ENCODE data around the gene HDAC4. TPM values are rescaled to one million over a fixed set of nuclear protein-coding genes. Genes with fewer than 3 reads are reported as not detected.

HDAC4 gene
- total and polyA plus RNA-seq, 9 of the 15 experiments (the other 6 are each of a cell fraction or from before 2014, with no cell fraction given) = 0.11 to 20.2 (median 4.0) TPM

DNA sequence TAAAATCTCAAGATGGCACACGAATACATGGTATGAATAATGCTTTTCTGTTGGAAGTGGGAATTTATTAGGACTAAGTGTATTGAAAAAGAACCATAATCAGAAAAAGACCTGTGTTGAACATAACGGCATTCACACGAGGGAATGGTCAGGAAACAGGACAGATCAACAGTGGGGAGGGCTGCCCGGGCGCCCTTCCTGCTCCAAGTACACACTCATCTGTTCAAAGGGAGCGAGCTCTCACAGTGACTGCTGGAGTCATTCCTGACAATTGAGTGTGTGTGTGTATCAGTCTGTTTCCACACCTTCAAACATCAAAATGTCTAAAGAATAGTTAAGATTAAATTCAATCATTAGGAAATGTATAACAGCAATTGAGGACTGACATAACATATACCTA is 167.2 kb downstream of the HDAC4 start:
- no peak overlapping the region for H2AFZ ChIP-seq (ENCODE audit: low read depth, low read length)
- no peak overlapping the region for H3K27ac ChIP-seq (ENCODE audit: extremely low read depth, low read depth, low read length)
- BruUV-seq (replicated peaks) = no TSS peak
- no peaks in the 10 kb centered on the region; the same call in 2 of the 3 replicates for H3K79me2 ChIP-seq (ENCODE audit: control insufficient read depth, insufficient read depth, low read length)
- CTCF ChIA-PET (ENCODE audit: low intra/inter-chr PET ratio) = no interaction called here
- no peak for TF ChIP-seq BMI1 (IDR thresholded peaks at IDR 0.05; ENCODE audit: low read length)
- no peak for TF ChIP-seq FOXA3 (CRISPR knock-in tag; conservative IDR thresholded peaks at IDR 0.05 in 1 of 2, IDR thresholded peaks at IDR 0.05 in 1 of 2)
- no peak for TF ChIP-seq HMG20A (CRISPR knock-in tag; conservative IDR thresholded peaks at IDR 0.05)
- TF ChIP-seq IFI16 (CRISPR knock-in tag; IDR thresholded peaks at IDR 0.05) = no peak
- TF ChIP-seq KLF10 (CRISPR knock-in tag; IDR thresholded peaks at IDR 0.05) = no peak
- no peak for TF ChIP-seq HNRNPL (IDR thresholded peaks at IDR 0.05; ENCODE audit: low read depth, low read length)
- TF ChIP-seq, protein P1, sequence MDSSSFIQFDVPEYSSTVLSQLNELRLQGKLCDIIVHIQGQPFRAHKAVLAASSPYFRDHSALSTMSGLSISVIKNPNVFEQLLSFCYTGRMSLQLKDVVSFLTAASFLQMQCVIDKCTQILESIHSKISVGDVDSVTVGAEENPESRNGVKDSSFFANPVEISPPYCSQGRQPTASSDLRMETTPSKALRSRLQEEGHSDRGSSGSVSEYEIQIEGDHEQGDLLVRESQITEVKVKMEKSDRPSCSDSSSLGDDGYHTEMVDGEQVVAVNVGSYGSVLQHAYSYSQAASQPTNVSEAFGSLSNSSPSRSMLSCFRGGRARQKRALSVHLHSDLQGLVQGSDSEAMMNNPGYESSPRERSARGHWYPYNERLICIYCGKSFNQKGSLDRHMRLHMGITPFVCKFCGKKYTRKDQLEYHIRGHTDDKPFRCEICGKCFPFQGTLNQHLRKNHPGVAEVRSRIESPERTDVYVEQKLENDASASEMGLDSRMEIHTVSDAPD (CRISPR knock-in tag; IDR thresholded peaks at IDR 0.05) = no peak
- no peak for TF ChIP-seq SMARCB1 (IDR thresholded peaks at IDR 0.05; ENCODE audit: insufficient read length, low read depth)
- no peaks in the 10 kb centered on the region for H3K9me3 ChIP-seq (replicated peaks; ENCODE audit: control insufficient read depth, insufficient read depth, low read depth, low read length)
- no peak overlapping the region for H3K4me3 ChIP-seq
- in situ Hi-C loops (cut with MboI) (no loop called here), intact Hi-C loops (cut with micrococcal nuclease) (no loop called here)
- H4K20me1 ChIP-seq (replicated peaks; ENCODE audit: control insufficient read depth, insufficient read depth, low read length) = peaks cover 6% of the 10 kb centered on the region
- H3K4me2 ChIP-seq (ENCODE audit: insufficient read depth, low read length) = no peak overlapping the region
- H3K9ac ChIP-seq (ENCODE audit: insufficient read depth in 1 of 2, low read depth in 2 of 2, low read length in 2 of 2) = no peak overlapping the region
- H3K4me1 ChIP-seq (replicated peaks in 1 of 2; ENCODE audit: control insufficient read depth in 2 of 2, insufficient read depth in 2 of 2, low read length in 2 of 2) = peaks cover 4 to 15% of the 10 kb centered on the region in 2 experiments; a peak in 2 of 5 replicates
- FAIRE-seq (no peak), ATAC-seq (no peak), DNase-seq (ENCODE audit: extremely low read depth in 1 of 4, low spot score in 3 of 4) (no peak)
- H3K27me3 ChIP-seq (ENCODE audit: control insufficient read depth in 2 of 2, insufficient read depth in 2 of 2, low read length in 2 of 2) = no peaks in the 10 kb centered on the region
- 83% methylated on average over 6 of the region's 6 CpGs for WGBS (ENCODE audit: insufficient coverage, low coverage, missing lambda C conversion rate)
- H3K36me3 ChIP-seq (ENCODE audit: control insufficient read depth, insufficient read depth, low read length) = no peaks in the 10 kb centered on the region
- POLR2A ChIA-PET = no interaction called here
- no peaks in the 10 kb centered on the region for H3K9me1 ChIP-seq (ENCODE audit: control insufficient read depth, insufficient read depth, low read length)
